PC-9 (cell line): ENCODE data around the gene SF3B2.

Experiments used
- CTCF ChIP-seq: fragments of 200-600 bp; sonication (generic); conservative IDR thresholded peaks from 2 replicates; pipeline ENCODE4 v1.6.1; 2017; ENCODE audit warnings: mixed run types, antibody characterized with exemption, mild to moderate bottlenecking, moderate library complexity
- EZH2 ChIP-seq: fragments of 200-600 bp; sonication (generic); IDR thresholded peaks from 2 replicates; pipeline ENCODE4 v1.8.0; 2017; ENCODE audit warnings: antibody characterized with exemption, low read depth

GRCh38 chr11:66075273-66075672 is 23.1 kb downstream of the SF3B2 start:
- no peak for TF ChIP-seq CTCF
- no peak for TF ChIP-seq EZH2
